Fibroblast of the aortic adventitia (primary cell): ENCODE results near the gene TADA2B. TPM values are rescaled to one million over a fixed set of nuclear protein-coding genes. Genes with fewer than 3 reads are reported as not detected.

Source experiments
- DNase-seq: peaks from one replicate; pipeline ENCODE4 v3.0.0-alpha.2; 2010; ENCODE audit warnings: low read depth
- H3K4me3 ChIP-seq: 2 replicates; pipeline ENCODE4 v1.5.1; 2011; ENCODE audit warnings: low read depth, mild to moderate bottlenecking, control low read depth, low read length, moderate library complexity
- total RNA-seq: library from RNA; depleted of rRNA; stranded (reverse); fragments of >200 nt; gene quantifications from 2 replicates; pipeline ENCODE4 v1.2.3, GENCODE V29; 2012; ENCODE audit warnings: low replicate concordance
- TF ChIP-seq, protein P1 (sequence below): IDR thresholded peaks from 2 replicates; pipeline ENCODE4 v1.5.1; 2011; ENCODE audit warnings: mild to moderate bottlenecking, low read length, control low read depth, inconsistent platforms; ENCODE audit not compliant: insufficient read depth

Gene TADA2B
- total RNA-seq, 1 donor = 11.5 TPM

DNA sequence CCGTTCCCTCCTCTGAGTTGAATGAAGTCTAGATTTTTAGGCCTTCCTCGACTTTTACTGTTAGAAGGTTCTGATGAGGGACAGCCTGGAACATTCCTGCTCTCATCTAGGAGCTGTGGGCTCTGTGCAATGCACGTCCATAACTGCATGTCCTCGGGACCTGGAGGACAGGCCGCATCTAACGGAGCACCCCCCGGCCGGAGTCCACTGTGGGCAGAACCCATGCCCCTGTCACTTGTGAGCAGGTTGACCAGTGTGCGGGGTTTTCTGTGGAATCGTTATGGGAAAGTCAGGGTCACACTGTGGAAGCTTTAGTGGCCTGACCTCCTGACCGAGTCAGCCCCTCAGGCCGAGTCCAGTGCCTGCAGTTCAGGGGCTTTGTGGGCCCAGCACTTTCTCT is 19.3 kb upstream of the TADA2B start:
- no peak overlapping the region for H3K4me3 ChIP-seq
- TF ChIP-seq, protein P1, sequence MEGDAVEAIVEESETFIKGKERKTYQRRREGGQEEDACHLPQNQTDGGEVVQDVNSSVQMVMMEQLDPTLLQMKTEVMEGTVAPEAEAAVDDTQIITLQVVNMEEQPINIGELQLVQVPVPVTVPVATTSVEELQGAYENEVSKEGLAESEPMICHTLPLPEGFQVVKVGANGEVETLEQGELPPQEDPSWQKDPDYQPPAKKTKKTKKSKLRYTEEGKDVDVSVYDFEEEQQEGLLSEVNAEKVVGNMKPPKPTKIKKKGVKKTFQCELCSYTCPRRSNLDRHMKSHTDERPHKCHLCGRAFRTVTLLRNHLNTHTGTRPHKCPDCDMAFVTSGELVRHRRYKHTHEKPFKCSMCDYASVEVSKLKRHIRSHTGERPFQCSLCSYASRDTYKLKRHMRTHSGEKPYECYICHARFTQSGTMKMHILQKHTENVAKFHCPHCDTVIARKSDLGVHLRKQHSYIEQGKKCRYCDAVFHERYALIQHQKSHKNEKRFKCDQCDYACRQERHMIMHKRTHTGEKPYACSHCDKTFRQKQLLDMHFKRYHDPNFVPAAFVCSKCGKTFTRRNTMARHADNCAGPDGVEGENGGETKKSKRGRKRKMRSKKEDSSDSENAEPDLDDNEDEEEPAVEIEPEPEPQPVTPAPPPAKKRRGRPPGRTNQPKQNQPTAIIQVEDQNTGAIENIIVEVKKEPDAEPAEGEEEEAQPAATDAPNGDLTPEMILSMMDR = no peak
- no peak for DNase-seq

DNA sequence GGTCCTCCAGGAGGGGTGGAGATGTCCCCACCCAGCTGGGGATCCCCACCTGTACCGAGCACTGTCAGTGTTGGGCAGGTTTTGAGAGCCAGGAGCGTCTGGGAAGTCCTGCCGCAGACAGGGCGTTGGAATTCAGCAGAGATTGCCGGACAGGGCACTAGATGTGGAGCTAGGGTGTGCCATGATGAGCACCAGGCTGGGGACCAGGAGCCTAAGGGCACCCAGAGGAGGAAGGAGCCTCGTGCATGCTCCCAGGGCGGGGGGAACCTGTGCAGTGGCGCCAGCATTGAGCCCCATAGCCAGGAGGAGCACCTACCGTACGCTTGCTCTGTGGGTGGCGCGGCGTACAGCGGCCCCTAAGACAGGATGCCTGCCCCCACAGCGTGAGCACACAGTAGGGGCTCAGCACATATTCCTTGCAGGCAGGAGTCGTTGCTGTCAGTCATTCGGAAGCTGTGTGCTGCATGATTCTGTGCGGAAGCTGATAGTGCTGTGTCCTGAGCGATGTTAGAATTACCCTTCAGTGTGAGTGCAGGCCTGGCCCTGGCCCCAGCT is 18.8 kb upstream of the TADA2B start:
- H3K4me3 ChIP-seq = no peak overlapping the region
- TF ChIP-seq, protein P1 = no peak
- no peak for DNase-seq

DNA sequence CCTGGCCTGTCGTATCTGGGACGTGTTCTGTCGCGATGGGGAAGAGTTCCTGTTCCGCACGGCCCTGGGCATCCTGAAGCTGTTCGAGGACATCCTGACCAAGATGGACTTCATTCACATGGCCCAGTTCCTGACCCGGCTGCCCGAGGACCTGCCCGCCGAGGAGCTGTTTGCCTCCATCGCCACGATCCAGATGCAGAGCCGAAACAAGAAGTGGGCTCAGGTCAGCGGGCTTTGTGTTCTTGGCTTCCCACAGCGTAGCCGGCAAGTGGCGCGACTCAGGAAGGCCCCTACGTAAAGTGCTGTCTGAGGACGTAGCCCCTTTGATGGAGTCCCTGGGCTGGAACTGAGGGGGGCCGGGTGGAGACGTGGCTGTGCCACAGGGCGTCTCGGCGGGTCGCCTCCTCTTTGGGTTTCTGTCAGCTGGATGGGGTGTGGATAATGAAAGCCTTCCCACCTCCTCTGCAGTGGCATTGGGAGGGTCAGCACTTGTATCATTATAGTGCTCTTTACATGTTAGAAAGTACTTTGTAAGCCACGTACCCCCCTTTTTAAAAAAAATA is 18.1 kb upstream of the TADA2B start:
- no peak for DNase-seq
- TF ChIP-seq, protein P1 = no peak
- no peak overlapping the region for H3K4me3 ChIP-seq

DNA sequence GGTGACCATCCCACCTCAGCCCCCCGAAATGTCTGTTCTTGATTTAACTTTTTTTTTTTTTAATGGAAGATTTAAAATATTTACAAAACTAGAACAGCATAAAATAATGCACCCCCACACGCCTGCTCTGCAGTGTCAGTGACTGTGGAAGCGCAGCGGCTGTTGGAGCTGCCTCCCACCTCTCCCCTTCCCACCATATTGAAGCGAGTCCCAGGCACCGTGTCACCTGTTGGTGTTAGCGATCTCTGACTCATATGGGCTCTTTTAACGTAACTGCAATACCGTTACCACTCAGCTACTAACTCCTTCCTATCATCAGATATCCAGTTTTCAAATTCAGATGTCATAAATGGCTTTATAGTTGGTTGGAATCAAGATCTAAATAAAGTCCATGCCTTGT is 17.1 kb upstream of the TADA2B start:
- TF ChIP-seq, protein P1 = no peak
- DNase-seq = no peak
- H3K4me3 ChIP-seq = no peak overlapping the region

DNA sequence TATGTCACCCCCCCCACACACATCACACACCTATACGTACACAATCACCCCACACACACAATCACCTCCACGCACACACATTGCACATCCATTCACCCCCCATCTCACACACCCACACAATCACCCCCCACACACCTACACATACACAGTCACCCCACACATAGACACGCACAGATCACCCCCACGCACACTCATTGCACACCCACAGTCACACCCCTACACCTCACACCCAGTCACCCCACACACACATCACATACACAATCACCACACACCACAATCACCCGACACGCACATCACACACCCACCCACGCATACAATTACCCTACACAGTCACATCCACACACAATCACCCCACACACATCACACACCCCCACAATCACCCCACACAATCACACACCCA is 15.9 kb upstream of the TADA2B start:
- no peak for DNase-seq
- TF ChIP-seq, protein P1 = no peak
- no peak overlapping the region for H3K4me3 ChIP-seq

DNA sequence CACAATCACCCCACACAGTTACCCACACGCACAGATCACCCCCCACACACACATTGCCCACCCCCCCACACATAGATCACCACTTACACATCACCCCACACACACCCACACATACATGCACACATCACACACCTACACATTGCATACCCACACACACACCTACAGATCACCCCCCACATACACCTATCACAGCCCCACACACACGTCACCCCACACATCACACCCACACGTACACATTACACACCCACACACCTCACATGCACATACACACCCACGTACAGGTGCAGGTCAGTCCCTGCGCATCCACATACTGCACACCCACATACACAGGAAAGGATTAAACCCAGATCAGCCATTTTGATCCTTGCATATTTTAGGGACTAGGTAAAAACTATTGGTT is 15.3 kb upstream of the TADA2B start:
- H3K4me3 ChIP-seq = no peak overlapping the region
- TF ChIP-seq, protein P1 = no peak
- DNase-seq = no peak

DNA sequence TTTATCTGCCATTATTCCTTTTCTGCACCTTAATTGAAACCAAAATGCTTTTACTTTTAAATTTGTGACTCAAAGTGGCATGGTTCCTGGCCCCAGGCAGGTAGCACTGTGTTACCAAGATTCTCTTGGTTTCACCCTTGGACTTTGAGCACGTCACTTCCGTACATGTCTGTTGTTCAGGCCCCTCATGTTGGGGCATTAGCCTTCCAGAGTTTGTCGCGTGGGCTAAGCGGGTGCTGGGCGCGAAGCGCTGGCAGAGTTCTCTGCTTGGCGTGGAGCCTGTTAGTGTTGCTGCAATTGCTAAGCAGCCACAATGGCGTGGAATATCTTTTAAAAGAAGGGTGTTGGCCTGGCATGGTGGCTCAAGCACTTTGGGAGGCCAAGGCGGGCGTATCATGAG is 14.0 kb upstream of the TADA2B start:
- DNase-seq = no peak
- TF ChIP-seq, protein P1 = no peak
- no peak overlapping the region for H3K4me3 ChIP-seq
